NCI-H69 (cell line): Measurements from ENCODE around the gene PPP1R15A.
"Not testable (repeated sequence)": the region's sequence is repeated elsewhere in the genome, so short reads cannot be mapped to it uniquely, and the experiment has no call there.

Experiments used
- DNase-seq: peaks from one replicate; lab custom pipeline; 2025; lab: John Stamatoyannopoulos, UW

The PPP1R15A gene

DNA sequence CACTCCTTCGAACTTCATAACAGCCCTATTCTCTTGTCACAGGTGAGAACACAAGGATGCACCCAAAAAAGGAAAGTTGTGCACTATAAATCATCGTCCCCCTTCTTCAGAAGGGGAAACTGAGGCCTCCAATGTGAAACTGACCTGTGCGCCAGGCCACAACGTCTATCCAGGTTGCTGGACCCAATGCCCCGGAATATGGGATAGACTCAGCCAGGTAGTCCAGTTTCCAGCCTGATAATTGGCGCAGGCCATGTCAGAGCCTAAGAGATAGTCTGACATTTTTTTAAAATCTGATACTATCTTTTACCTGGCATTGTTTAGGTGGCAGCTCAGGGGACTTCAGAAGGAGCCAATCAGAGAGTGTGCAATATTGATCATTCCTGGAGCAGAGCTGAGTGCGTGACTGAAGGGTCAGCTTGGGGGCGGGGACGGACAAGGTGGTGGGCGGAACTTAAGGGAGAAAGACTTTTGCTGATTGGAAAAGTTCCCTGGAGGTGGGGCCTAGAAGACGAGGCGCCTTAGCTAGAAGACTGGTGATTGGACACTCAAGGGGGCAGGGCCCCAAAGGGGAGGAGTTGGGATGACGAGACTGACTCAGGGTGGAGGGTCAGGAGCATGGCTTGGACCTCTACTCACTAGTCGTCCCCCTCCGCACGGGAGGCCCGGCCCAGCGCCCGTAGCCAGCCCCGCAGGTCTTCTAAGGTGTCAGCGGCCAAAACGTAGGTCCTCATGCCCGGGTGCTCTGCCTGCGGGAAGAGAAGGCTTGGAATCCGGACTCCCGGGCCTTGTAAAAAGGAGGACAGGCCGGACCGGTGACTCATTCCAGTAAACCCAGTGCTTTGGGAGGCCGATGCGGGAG lies 12.3 kb upstream of the PPP1R15A start:
- DNase-seq, result no peak

DNA sequence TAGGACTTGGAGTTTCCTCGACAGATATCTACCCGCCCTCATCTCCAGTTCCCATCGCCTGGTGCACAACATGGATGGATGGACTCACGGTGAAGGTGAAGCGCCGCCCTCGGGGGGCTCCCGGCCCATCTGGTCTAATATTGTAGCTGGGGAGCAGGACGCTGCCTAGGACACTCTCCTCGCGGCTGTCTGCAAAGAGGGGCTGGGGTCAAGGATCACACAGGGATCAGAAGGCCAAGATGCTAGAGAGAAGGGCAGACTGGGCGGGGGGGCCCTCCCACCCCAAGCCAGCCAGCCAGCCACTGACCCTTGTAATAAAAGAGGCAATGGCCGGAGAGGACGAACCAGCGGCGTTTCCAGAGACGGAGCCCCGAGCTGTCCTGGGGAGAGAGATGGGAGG lies 10.9 kb upstream of the PPP1R15A start:
- no peak for DNase-seq

DNA sequence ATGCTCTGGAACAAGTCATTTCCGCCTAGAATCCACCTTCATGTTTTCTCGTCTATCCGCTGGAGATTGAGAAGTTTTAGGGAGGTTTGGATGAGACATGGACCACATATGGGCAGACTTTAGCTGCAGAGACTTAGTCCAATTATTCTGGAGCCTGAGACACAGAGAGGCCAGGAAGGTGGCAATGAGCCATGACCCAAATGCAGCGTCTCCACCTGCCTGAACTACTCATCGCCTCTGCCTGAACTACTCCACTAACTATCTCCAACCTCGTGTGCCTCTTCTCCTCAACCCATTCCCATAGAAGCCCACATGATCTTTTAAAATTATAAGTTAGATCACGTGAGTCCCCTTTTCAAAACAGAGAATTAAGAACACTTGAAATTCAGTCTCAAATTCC lies 9.4 kb upstream of the PPP1R15A start:
- DNase-seq, result no peak

DNA sequence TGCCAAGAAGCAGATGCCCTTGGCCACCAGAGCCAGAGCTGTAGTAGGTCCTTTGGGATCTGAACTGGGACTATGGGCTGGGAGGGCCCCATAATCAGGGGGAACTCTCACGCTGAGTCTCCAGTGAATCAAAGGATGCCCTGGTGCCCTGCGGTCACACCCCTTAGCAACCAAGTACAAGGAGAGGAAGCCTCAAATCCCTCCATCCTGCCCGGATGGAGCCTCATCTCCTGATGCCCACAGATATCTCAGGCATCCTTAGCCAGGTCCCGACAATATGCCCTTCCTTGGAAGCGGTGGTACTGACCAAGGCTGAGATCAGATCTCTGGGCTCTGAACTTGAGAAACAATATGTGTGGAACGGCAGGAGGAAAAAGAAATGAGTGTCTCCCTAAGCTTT lies 5.5 kb upstream of the PPP1R15A start:
- DNase-seq, result no peak

DNA sequence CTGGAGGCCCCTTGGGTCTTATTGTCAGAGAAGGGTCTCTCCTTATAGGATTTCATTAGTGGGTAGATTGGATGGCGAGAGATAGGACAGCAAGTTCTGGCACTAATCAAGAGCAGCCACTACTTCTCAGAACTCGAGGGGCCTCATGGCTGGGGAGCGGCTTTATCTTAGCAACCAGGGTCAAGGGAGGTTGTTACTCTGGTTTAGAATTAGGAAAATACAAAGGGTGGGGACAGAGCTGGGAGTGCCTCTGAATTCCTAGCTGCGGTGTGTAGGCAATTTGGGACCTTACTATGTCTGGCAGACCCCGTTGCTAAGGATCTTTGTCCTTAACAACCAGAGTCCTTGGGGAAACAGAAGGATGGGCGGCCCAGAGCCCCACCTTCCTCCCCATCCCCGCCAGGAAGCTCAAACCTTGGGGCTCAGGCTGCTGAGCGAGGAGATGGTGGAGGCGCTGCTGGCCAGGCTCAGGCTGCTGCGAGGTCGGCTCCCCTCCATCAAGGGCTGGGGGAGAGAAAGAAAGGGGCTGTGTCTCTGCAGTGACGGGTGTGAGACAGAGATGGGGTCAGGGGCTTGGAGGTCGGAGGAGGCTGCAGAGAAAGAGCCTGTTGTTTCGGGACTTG lies 5.0 kb upstream of the PPP1R15A start:
- DNase-seq, result no peak

DNA sequence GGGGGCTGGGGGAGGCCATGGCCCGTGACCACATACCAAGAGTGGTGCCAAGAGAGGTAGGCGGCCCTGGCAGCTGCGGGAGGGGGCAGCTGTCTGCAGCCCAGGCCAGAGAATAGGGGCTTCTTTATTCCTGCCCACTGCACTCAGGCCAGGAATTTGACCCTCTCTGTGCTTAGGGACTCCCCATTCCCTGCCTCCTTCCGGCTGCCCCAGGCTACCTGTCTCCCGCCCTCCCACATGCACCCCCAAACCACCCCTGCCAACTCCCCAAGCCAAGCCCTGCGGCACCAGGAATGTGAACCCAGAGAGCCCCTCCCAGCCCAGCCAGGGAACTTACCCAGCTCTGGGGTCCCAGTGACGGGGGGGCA lies 4.5 kb upstream of the PPP1R15A start:
- DNase-seq, result no peak

DNA sequence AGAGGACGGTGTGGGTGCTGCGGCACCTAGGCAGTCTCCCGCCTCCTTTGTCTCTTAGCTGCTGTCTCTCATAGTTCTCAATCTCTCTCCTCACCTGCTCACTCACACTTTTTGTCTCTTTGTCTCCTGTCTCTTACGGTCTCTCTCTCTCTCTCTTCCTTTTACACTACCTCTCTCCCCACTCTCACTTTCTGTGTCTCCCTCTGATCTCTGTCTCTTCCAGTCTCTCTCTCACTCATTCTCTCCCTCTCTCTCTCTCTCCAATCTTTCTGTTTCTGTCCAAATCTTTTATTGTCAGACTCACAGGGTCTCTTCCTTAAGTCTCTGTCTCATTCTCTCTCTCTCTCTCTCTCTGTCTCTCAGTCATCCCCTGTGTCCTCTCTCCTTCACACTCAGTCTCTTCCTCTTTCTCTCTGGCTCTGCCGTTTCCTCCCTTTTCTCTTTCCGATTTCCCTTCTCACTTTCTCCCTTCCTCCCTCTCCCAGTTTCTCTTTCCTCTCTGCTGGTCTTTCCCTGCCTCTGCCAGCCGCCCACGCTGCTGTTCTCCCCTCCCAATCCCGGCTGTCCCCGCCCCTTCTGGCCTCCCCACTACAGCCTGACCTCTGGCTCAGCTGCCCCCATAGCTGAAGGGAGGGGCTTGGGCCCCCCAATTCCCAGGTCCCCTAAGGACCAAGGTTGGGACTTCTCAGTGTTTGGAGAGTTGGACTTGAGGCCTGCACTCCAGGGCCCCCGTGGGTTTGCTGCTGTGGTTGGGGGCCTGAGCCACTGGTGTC lies 3.9 kb upstream of the PPP1R15A start, which contains the start of gene PLEKHA4:
Gene PLEKHA4, minus strand, starts transcription at position 504 of the 773 bp plus-strand sequence. CDS start 997 bp downstream, outside the sequence.
- no peak for DNase-seq

DNA sequence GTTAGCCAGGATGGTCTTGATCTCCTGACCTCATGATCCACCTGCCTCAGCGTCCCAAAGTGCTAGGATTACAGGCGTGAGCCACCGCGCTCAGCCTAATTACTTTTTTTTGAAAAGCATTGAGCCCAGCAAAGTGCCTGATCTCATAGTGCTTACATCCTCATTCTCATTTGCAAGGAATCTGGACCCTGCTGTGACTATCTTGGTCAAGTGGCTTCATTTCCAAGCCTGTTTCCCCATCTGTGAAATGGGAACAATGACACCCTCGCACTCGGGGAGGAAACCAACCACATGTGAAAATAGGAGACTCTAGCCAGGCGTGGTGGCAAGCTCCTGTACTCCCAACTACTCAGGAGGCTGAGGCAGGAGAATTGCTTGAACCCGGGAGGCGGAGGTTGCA lies 2.2 kb upstream of the PPP1R15A start:
- no peak for DNase-seq

DNA sequence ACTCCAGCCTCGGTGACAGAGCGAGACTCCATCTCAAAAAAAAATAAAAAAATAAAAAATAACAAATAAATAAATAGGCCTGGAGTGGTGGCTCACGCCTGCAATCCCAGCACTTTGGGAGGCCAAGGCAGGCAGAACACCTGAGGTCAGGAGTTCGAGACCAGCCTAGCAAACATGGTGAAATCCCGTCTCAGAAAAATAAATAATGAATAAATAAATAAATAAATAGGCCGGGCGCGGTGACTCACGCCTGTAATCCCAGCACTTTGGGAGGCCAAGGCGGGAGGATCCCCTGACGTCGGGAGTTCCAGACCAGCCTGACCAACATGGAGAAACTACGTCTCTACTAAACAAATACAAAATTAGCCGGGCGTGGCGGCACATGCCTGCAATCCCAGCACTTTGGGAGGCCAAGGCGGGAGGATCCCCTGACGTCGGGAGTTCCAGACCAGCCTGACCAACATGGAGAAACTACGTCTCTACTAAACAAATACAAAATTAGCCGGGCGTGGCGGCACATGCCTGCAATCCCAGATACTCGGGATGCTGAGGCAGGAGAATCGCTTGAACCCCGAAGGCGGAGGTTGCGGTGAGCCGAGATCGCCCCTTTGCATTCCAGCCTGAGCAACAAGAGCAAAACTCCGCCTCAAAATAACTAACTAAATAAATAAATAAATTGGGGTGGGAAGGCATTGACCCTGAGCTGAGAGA lies 595 bp upstream of the PPP1R15A start:
- not testable (repeated sequence) for DNase-seq

DNA sequence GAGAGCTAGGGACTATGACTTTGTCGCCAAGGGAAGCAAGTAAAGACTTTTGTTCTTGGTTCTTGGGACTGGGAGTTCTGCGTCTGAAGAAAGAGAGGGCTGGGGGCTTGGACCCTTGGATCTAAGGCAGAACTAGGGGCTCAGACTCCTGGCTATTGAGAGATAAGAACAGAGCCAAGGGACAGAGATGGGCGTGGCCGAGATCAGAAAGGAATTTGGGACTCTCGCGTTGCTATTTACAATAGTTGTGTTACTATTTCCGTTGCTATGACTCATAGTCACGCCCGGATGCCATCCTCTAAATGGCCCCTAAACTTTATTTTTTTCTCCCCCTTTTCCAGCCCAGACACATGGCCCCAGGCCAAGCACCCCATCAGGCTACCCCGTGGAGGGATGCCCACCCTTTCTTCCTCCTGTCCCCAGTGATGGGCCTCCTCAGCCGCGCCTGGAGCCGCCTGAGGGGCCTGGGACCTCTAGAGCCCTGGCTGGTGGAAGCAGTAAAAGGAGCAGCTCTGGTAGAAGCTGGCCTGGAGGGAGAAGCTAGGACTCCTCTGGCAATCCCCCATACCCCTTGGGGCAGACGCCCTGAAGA lies 759 bp downstream of the PPP1R15A start:
- peak; percentile 83 for DNase-seq

DNA sequence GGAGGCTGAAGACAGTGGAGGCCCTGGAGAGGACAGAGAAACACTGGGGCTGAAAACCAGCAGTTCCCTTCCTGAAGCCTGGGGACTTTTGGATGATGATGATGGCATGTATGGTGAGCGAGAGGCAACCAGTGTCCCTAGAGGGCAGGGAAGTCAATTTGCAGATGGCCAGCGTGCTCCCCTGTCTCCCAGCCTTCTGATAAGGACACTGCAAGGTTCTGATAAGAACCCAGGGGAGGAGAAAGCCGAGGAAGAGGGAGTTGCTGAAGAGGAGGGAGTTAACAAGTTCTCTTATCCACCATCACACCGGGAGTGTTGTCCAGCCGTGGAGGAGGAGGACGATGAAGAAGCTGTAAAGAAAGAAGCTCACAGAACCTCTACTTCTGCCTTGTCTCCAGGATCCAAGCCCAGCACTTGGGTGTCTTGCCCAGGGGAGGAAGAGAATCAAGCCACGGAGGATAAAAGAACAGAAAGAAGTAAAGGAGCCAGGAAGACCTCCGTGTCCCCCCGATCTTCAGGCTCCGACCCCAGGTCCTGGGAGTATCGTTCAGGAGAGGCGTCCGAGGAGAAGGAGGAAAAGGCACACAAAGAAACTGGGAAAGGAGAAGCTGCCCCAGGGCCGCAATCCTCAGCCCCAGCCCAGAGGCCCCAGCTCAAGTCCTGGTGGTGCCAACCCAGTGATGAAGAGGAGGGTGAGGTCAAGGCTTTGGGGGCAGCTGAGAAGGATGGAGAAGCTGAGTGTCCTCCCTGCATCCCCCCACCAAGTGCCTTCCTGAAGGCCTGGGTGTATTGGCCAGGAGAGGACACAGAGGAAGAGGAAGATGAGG lies 1.5 kb downstream of the PPP1R15A start:
- DNase-seq, result no peak

DNA sequence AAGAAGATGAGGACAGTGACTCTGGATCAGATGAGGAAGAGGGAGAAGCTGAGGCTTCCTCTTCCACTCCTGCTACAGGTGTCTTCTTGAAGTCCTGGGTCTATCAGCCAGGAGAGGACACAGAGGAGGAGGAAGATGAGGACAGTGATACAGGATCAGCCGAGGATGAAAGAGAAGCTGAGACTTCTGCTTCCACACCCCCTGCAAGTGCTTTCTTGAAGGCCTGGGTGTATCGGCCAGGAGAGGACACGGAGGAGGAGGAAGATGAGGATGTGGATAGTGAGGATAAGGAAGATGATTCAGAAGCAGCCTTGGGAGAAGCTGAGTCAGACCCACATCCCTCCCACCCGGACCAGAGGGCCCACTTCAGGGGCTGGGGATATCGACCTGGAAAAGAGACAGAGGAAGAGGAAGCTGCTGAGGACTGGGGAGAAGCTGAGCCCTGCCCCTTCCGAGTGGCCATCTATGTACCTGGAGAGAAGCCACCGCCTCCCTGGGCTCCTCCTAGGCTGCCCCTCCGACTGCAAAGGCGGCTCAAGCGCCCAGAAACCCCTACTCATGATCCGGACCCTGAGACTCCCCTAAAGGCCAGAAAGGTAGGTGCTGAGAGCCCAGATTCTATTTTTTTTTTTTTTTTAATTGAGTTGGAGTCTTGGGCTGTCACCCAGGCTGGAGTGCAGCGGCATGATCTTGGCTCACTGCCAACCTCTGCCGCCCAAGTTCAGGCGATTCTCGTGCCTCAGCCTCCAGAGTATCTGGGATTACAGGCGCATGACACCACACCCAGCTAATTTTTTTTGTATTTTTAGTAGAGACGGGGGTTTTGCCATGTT lies 2.3 kb downstream of the PPP1R15A start:
- DNase-seq, result peak; percentile 66

DNA sequence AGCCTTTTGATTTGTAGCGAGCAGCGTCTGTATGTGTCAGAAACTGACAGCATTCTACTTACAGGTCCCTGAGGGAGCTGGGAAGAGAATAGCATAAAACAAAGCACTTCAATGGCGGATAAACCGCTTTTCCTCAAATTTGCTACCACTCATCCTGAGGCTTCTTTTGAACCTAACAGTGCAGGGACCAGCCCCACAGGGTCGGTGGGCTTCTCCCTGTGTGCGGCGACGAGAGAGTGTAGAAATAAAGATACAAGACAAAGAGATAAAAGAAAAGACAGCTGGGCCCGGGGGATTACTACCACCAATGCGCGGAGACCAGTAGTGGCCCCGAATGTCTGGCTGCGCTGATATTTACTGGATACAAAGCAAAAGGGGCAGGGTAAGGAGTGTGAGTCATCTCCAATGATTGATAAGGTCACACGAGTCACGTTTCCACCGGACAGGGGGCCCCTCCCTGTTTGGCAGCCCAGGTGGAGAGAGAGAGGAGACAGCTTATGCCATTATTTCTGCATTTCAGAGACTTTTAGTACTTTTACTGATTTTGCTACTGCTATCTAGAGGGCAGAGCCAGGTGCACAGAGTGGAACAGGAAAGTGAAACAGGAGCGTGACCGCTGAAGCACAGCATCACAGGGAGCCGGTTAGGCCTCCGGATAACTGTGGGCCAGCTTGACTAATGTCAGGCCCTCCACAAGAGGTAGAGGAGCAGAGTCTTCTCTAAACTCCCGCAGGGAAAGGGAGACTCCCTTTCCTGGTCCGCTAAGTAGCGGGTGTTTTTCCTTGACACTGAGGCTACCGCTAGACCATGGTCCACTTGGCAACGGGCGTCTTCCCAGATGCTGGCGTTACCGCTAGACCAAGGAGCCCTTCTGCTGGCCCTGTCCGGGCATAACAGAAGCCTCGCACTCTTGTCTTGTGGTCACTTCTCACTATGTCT lies 4.1 kb downstream of the PPP1R15A start:
- not testable (repeated sequence) for DNase-seq

DNA sequence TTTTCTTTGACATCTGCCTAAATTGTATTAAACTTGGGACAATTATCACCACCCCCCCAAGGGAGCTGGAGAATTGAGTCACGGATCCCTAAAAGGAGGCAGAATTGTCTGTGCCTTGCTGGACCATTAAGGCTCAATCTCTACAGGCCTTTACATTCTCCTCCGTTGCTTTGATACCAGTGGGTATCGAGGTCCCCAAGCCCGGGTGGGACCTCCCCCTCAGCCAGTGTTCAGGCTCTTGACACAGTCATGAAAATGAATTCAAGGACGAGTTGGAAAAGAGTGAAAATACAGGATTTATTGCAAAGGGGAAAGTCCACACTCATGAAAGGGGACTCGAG lies 5.6 kb downstream of the PPP1R15A start:
- no peak for DNase-seq

DNA sequence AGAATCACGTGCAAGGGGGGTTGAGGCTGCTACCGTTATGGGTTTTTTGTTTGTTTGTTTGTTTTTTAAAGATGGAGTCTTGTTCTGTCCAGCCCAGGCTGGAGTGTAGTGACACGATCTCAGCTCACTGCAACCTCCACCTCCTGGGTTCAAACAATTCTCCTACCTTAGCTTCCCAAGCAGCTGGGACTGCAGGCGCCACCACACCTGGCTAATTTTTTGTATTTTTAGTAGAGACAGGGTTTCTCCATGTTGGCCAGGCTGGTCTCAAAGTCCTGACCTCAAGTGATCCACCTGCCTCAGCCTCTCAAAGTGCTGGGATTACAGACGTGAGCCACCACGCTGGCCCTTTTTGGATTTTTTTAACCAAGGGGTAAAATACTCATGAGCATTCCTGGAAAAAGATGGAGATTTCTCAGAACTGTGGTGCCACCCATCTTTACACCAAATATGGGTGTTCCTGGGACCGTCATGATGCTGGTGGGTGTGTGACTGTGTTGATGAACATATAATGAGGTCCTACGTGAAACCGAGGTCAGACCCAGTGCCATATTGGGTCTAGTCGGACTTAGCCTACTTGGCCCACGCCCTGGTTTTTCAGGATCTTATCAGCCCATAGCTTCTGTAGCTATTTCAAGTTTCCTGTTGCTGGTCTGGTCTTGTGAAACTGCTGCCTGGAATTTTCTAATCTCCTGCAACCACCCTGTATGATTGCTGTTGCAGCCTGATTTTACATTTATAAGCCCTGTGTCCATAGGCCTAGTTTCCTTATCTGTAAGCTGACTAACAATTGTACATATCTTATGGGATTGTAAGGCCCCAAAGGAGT lies 6.2 kb downstream of the PPP1R15A start:
- DNase-seq, result no peak

DNA sequence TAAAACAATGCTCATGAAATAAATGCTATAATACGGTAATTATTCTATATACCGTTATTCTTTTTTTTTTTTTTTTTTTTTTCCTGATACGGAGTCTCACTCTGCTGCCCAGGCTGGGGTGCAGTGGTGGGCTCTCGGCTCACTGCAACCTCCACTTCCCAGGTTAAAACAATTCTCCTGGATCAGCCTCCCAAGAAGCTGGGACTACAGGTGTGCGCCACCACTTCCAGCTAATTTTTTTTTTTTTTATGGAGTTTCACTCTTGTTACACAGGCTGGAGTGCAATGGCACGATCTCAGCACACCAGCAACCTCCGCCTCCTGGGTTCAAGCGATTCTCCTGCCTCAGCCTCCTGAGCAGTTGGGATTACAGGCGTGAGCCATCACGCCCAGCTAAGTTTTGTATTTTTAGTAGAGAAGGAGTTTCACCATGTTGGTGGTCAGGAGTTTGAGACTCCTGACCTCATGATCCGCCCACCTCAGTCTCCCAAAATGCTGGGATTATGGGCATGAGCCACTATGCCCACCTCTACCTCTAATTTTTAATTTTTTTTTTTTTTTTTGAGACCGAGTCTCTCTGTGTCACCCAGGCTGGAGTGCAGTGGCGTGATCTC lies 6.9 kb downstream of the PPP1R15A start:
- DNase-seq, result no peak

DNA sequence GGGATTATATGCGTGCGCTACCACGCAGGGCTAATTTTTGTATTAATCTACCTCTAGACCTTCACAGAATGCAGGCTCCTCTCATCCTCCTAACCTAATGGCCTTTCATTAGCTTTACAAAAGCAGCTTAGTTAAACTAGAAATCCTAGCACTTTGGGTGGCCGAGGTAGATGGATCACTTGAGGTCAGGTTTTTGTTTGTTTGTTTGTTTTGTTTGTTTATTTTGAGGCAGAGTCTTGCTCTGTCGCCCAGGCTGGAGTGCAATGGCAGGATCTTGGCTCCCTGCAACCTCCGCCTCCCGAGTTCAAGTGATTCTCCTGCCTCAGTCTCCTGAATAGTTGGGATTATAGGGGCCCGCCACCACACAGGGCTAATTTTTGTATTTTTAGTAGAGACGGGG lies 7.5 kb downstream of the PPP1R15A start:
- not testable (repeated sequence) for DNase-seq
